Measurements from ENCODE around the gene KBTBD3.

DNA sequence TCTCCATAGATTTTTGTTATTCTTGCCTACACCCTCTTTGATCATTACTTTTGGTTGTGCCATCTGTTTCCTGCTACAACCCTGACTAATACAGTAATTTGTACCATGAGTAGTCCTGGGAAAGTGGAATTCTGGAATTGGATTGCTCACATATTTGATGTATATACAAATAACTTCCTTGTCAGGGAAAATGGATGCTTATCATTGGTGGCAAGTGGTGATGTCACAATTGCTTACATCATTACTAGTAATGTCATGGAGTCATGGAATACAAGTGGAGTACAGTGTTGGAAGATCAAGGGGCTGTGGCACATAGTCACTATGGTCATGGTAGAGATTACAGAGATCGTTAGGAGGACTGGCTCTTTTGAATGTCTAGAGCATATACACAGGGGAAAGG, 24.7 kb upstream of the KBTBD3 start:
- TF ChIP-seq, protein P1, sequence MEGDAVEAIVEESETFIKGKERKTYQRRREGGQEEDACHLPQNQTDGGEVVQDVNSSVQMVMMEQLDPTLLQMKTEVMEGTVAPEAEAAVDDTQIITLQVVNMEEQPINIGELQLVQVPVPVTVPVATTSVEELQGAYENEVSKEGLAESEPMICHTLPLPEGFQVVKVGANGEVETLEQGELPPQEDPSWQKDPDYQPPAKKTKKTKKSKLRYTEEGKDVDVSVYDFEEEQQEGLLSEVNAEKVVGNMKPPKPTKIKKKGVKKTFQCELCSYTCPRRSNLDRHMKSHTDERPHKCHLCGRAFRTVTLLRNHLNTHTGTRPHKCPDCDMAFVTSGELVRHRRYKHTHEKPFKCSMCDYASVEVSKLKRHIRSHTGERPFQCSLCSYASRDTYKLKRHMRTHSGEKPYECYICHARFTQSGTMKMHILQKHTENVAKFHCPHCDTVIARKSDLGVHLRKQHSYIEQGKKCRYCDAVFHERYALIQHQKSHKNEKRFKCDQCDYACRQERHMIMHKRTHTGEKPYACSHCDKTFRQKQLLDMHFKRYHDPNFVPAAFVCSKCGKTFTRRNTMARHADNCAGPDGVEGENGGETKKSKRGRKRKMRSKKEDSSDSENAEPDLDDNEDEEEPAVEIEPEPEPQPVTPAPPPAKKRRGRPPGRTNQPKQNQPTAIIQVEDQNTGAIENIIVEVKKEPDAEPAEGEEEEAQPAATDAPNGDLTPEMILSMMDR (IDR thresholded peaks at IDR 0.05), result no peak
- TF ChIP-seq, protein P2, sequence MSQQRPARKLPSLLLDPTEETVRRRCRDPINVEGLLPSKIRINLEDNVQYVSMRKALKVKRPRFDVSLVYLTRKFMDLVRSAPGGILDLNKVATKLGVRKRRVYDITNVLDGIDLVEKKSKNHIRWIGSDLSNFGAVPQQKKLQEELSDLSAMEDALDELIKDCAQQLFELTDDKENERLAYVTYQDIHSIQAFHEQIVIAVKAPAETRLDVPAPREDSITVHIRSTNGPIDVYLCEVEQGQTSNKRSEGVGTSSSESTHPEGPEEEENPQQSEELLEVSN (IDR thresholded peaks at IDR 0.05; ENCODE audit: borderline replicate concordance, low read depth), result no peak
- TF ChIP-seq, protein P3, sequence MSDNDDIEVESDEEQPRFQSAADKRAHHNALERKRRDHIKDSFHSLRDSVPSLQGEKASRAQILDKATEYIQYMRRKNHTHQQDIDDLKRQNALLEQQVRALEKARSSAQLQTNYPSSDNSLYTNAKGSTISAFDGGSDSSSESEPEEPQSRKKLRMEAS (IDR thresholded peaks at IDR 0.05), result no peak
- TF ChIP-seq POLR2A (IDR thresholded peaks at IDR 0.05; ENCODE audit: low read length) (no peak), SREBF2 (IDR thresholded peaks at IDR 0.05) (no peak), EHMT2 (IDR thresholded peaks at IDR 0.05; ENCODE audit: low read depth) (no peak), NFE2L2 (conservative IDR thresholded peaks at IDR 0.05; ENCODE audit: low read length) (no peak), ZNF302 (CRISPR knock-in tag; IDR thresholded peaks at IDR 0.05) (no peak), RNF2 (IDR thresholded peaks at IDR 0.05; ENCODE audit: borderline replicate concordance, low read depth) (no peak), RCOR1 (IDR thresholded peaks at IDR 0.05; ENCODE audit: low read depth, low read length) (no peak), CEBPB (IDR thresholded peaks at IDR 0.05) (no peak), NPAS2 (CRISPR knock-in tag; IDR thresholded peaks at IDR 0.05; ENCODE audit: borderline replicate concordance) (no peak)
- TF ChIP-seq, protein P4, sequence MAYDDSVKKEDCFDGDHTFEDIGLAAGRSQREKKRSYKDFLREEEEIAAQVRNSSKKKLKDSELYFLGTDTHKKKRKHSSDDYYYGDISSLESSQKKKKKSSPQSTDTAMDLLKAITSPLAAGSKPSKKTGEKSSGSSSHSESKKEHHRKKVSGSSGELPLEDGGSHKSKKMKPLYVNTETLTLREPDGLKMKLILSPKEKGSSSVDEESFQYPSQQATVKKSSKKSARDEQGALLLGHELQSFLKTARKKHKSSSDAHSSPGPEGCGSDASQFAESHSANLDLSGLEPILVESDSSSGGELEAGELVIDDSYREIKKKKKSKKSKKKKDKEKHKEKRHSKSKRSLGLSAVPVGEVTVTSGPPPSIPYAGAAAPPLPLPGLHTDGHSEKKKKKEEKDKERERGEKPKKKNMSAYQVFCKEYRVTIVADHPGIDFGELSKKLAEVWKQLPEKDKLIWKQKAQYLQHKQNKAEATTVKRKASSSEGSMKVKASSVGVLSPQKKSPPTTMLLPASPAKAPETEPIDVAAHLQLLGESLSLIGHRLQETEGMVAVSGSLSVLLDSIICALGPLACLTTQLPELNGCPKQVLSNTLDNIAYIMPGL (CRISPR knock-in tag; IDR thresholded peaks at IDR 0.05; ENCODE audit: borderline replicate concordance), result no peak

Measured in A549 (cell line).